Thyroid gland (tissue), 4 donors: Measurements from ENCODE around the gene FEZF2. TPM values are rescaled to one million over a fixed set of nuclear protein-coding genes. Genes with fewer than 3 reads are reported as not detected.

Experiments
- DNase-seq, 2 donors: peaks; one replicate each; pipeline ENCODE4 v3.0.0-alpha.2; 2019
- H3K27ac ChIP-seq, 3 donors: fragments of 200-600 bp; sonication (generic); 1 replicate in 2 of 3; 2 replicates in 1 of 3; pipeline ENCODE4 v1.5.1; 2016 to 2019; ENCODE audit warnings: mild to moderate bottlenecking in 1 of 3, moderate library complexity in 1 of 3
- H3K27me3 ChIP-seq: fragments of 200-600 bp; sonication (generic); one replicate; pipeline ENCODE4 v1.5.1; 2019
- H3K36me3 ChIP-seq, 2 donors: fragments of 200-600 bp; sonication (generic); one replicate each; pipeline ENCODE4 v1.5.1; 2016 to 2019
- H3K4me1 ChIP-seq, 2 donors: fragments of 200-600 bp; sonication (generic); one replicate each; pipeline ENCODE4 v1.5.1; 2017 to 2019
- H3K4me3 ChIP-seq, 3 donors: fragments of 200-600 bp; sonication (generic); replicated peaks in 1 of 3; 1 replicate in 2 of 3; 2 replicates in 1 of 3; pipeline ENCODE4 v1.5.1; 2016; ENCODE audit warnings: mild to moderate bottlenecking in 1 of 3
- H3K9me3 ChIP-seq: fragments of 200-600 bp; sonication (generic); one replicate; pipeline ENCODE4 v1.5.1; 2017
- CTCF ChIP-seq, 6 experiments: fragments of 200-600 bp in 3 of 6; fragments of 450-650 bp in 3 of 6; sonication (generic) in 3 of 6; IDR thresholded peaks; one replicate each; pipeline ENCODE4 v1.5.1; 2016 to 2019; ENCODE audit warnings: antibody characterized with exemption in 6 of 6, mild to moderate bottlenecking in 2 of 6, inconsistent platforms in 1 of 6, moderate library complexity in 1 of 6
- POLR2A ChIP-seq, 2 donors: fragments of 450-650 bp; IDR thresholded peaks; one replicate each; pipeline ENCODE4 v1.6.1; 2017; ENCODE audit warnings: antibody characterized with exemption in 2 of 2, mild to moderate bottlenecking in 2 of 2, moderate library complexity in 1 of 2
- WGBS, 2 donors: methylation state at CpG; one replicate each; pipeline ENCODE4 v1.1.5; 2017; 5-methylcytosine and 5-hydroxymethylcytosine counted together
- intact Hi-C: fragments of 100-400 bp; cut with DNase I; formaldehyde crosslinking; loops from one replicate; pipeline ENCODE4 v1.15.1; 2023
- total RNA-seq, 4 donors: library from RNA; depleted of rRNA; stranded (reverse); fragments of >200 nt; gene quantifications; one replicate each; pipeline ENCODE4 v1.2.3, GENCODE V29; 2016

Gene FEZF2
- total RNA-seq, 4 donors from 2014 or later: not detected

GRCh38 chr3:62403765-62404164 lies 30.4 kb upstream of the FEZF2 start:
- WGBS, 2 donors: 90% methylated on average over 3 of the region's 3 CpGs
- no peaks in the 10 kb centered on the region for H3K27me3 ChIP-seq
- H3K36me3 ChIP-seq: no peaks in the 10 kb centered on the region
- no peak overlapping the region for H3K27ac ChIP-seq
- H3K9me3 ChIP-seq: no peaks in the 10 kb centered on the region
- H3K4me3 ChIP-seq: no peak overlapping the region
- DNase-seq: no peak
- intact Hi-C loops: no loop called here
- H3K4me1 ChIP-seq: no peaks in the 10 kb centered on the region
- no peak for TF ChIP-seq POLR2A (IDR thresholded peaks at IDR 0.05)
- TF ChIP-seq CTCF (IDR thresholded peaks at IDR 0.05): no peak

GRCh38 chr3:62392626-62393292 lies 19.4 kb upstream of the FEZF2 start:
- WGBS, 2 donors: 68 to 69% methylated on average over 5 of the region's 5 CpGs

GRCh38 chr3:62387251-62387650 lies 13.9 kb upstream of the FEZF2 start:
- TF ChIP-seq POLR2A (IDR thresholded peaks at IDR 0.05) (no peak), CTCF (IDR thresholded peaks at IDR 0.05) (no peak)
- Histone ChIP-seq H3K27ac (no peak overlapping the region), H3K4me3 (no peak overlapping the region), H3K27me3 (no peaks in the 10 kb centered on the region), H3K9me3 (no peaks in the 10 kb centered on the region), H3K4me1 (no peaks in the 10 kb centered on the region), H3K36me3 (no peaks in the 10 kb centered on the region)
- intact Hi-C loops: no loop called here
- DNase-seq: no peak
- WGBS, 2 donors: 90 to 92% methylated on average over 3 of the region's 3 CpGs

More at GRCh38 chr3:62392626-62393292, 19.4 kb upstream of the FEZF2 start:
- no peaks in the 10 kb centered on the region for H3K9me3 ChIP-seq
- intact Hi-C loops: no loop called here
- H3K4me1 ChIP-seq: no peaks in the 10 kb centered on the region
- no peak overlapping the region for H3K4me3 ChIP-seq
- H3K27ac ChIP-seq: no peak overlapping the region
- TF ChIP-seq CTCF (IDR thresholded peaks at IDR 0.05): no peak
- no peak for TF ChIP-seq POLR2A (IDR thresholded peaks at IDR 0.05)
- DNase-seq: no peak
- H3K27me3 ChIP-seq: no peaks in the 10 kb centered on the region
- H3K36me3 ChIP-seq: no peaks in the 10 kb centered on the region

- 5% methylated on average over 21 of the region's 21 CpGs for WGBS, 2 donors
- TF ChIP-seq CTCF (IDR thresholded peaks at IDR 0.05): no peak
- TF ChIP-seq POLR2A (IDR thresholded peaks at IDR 0.05): no peak
- Histone ChIP-seq H3K36me3 (no peaks in the 10 kb centered on the region), H3K27ac (no peak overlapping the region), H3K9me3 (no peaks in the 10 kb centered on the region), H3K4me3 (no peak overlapping the region), H3K27me3 (peaks cover 35% of the 10 kb centered on the region), H3K4me1 (peaks cover 0 to 8% of the 10 kb centered on the region in 2 donors)
- intact Hi-C loops: no loop called here
- no peak for DNase-seq
Measured at GRCh38 chr3:62379321-62379798, 6.0 kb upstream of the FEZF2 start.

GRCh38 chr3:62378921-62379320 lies 5.6 kb upstream of the FEZF2 start:
- no peak for TF ChIP-seq POLR2A (IDR thresholded peaks at IDR 0.05)
- TF ChIP-seq CTCF (IDR thresholded peaks at IDR 0.05): no peak
- Histone ChIP-seq H3K36me3 (no peaks in the 10 kb centered on the region), H3K4me3 (no peak overlapping the region), H3K27ac (no peak overlapping the region), H3K9me3 (no peaks in the 10 kb centered on the region), H3K4me1 (peaks cover 0 to 13% of the 10 kb centered on the region in 2 donors), H3K27me3 (peaks cover 35% of the 10 kb centered on the region)
- WGBS, 2 donors: 5 to 6% methylated on average over 14 of the region's 14 CpGs
- intact Hi-C loops: no loop called here
- no peak for DNase-seq
